Hepatocyte (in vitro differentiated cells): ENCODE data around the gene MOB2.

Source experiments
- CTCF ChIP-seq: fragments of 200-600 bp; sonication (generic); IDR thresholded peaks from 2 replicates; pipeline ENCODE4 v1.5.1; 2016; ENCODE audit warnings: antibody characterized with exemption, mild to moderate bottlenecking; ENCODE audit not compliant: poor library complexity
- EZH2 ChIP-seq: fragments of 200-600 bp; sonication (generic); IDR thresholded peaks from 2 replicates; pipeline ENCODE4 v1.6.1; 2016; ENCODE audit warnings: antibody characterized with exemption, mild to moderate bottlenecking, borderline replicate concordance
- EZH2phosphoT487 ChIP-seq: fragments of 200-600 bp; sonication (generic); IDR thresholded peaks from one replicate; pipeline ENCODE4 v1.6.1; 2018; ENCODE audit warnings: antibody characterized with exemption, mild to moderate bottlenecking, low read depth, moderate library complexity; ENCODE audit not compliant: unreplicated experiment, severe bottlenecking

GRCh38 chr11:1529774-1530173, 43.2 kb upstream of the MOB2 start:
- TF ChIP-seq CTCF (no peak), EZH2phosphoT487 (no peak), EZH2 (no peak)
